ENCODE data around the gene EBPL.

The EBPL gene

DNA sequence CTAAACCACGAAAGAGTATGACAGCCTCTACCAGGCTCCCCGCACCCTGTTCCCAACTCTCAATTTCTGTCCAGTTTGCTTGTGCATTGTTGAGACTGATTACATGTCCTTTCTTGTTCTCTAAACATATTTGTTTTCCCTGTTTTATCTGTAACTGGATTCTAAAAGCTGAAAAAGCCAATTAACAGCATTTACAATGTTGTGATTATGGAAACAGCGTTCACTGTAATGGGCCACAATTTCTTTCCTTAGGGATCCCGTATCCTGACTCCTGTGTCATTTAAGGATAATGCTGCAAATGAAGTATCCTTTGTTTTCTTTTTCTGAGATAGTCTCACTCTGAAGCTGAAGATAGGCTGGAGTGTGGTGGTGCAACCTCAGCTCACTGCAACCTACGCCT is 20.5 kb downstream of the EBPL start:
- DNase-seq = no peak

DNA sequence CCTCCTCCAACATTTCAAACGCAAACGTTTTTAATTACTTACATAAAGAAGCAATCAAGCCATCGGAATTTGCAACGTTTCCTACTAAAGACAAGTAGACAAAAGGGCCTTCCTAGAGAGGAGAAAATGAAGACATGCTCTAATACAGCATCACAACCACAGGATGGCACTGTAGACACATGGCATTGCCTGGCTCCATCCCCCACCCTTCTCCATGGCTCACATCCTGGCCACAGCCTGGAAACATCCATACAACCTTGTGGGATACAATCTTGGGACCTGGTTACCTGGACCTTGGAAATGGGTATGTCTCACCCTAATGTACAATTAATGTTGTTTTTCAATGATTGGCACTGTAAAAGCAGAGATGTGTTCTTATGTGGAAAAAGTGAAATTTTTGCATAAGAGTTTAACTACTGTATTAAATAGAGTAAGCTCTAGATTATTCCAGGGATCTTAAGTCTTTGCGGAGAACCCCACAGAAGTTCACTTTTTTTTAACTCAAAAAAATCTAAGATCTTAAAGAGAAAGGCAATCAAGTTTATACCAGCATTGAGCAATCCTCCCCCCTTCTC is 21.5 kb downstream of the EBPL start:
- DNase-seq = peak in 1 of 2 experiments; percentile 14

DNA sequence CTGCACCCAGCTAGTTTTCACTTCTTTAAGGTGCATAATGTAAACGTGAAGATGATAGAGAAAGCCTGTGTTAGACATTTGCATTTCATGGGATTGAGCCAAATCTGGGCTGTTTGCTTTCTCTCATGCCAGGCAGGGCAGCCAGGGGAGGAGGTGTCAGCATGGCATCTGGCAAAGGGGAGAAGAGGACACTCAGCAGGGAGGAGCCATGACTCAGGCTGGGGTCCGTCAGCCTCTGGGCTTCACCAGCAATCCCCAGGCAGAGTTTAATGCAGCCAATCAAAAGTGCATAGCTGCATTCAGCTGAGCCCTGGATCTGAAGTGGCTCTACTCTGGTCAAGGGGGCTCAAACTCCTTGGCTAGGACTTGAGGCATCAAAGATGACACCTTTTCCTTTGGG is 23.5 kb downstream of the EBPL start:
- no peak for DNase-seq

DNA sequence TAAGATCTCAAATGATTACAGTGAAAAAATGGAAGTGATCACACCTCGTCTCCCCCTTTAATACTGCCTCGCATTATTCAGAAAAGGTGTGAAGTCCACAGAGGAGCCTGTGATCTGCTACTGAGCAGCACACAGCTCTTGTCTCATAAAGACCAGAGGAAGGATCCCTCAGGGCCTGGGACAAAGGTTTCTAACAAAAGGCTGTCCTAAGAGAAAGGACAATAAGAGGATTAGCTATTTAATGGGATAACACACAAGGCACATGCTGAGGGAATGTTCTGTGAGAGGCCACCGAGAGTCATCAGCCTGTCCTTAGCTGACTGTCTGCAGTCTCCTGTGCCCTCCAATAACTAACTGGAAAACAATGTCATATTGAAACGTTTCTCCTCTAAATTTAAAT is 26.7 kb downstream of the EBPL start:
- DNase-seq = no peak

DNA sequence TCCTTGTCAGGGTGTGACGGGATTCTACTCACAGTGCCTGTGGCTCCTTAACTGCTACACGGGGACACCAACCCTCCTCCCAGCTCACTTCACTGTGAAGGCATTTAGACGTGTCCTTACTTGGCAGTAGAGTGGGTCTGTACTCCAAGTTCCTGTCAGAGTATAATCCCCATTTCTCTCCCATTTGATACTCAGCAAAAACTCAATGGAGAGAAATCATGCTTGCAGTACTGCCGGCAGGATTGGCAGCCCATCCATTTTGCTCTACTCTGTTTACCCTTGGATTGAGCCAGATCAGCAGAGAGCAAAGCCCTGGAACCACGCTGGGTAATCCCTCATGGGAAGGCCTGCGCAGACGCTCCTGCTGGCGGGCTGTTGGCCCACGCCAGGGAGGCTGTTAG is 34.0 kb downstream of the EBPL start:
- no peak for DNase-seq

DNA sequence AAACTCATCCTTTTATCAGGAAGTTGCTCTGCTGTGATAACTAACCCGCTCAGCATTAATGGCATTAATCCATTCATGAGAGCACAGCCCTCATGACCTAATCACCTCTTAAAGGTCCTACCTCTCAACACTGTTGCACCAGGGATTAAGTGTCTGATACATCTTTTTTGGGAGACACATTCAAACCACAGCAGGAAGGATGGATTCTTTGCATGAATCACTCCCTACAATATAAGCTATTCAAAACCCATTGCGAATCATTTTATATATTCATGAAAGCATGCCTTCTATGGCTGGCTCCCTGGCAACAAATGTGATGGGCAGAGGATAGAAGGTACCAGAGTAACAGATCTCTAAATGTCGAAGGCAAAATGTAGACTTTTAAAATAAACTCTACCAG is 35.4 kb downstream of the EBPL start:
- no peak for DNase-seq

DNA sequence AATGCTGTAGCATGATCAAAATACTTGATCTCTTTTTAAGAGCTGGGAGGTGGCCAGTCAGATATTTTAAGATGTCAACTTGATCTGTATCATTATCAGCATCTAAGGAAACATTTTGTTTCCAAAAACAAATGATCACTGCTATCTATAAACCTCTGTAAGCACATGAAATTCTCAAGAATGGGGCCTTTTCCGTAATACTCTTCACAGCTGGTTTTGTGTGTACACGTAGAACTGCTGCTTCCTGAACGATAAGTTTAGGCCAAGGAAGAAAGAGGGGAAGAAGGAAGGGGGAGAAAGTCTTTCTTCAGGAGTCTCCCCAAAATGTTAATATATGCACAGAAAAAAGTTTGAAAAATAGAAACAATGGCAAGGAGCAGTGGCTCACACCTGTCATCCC is 37.3 kb downstream of the EBPL start:
- no peak for DNase-seq

DNA sequence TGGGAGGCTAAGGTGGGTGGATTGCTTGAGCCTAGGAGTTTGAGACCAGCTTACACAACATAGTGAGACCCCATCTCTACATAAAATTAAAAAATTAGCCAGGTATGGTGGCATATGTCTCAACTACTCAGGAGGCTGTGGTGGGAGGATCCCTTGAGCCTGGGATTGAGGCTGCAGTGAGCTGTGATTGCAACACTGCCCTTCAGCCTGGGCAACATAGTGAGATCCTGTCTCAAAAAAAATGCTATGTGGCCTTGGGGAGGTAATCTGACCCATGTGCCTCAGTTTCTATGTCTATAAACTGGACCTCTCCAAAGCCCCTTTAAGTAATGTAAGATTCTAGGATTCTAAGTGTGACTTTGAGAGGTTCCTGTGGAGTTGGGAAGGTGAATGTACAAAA is 37.8 kb downstream of the EBPL start:
- DNase-seq = no peak

DNA sequence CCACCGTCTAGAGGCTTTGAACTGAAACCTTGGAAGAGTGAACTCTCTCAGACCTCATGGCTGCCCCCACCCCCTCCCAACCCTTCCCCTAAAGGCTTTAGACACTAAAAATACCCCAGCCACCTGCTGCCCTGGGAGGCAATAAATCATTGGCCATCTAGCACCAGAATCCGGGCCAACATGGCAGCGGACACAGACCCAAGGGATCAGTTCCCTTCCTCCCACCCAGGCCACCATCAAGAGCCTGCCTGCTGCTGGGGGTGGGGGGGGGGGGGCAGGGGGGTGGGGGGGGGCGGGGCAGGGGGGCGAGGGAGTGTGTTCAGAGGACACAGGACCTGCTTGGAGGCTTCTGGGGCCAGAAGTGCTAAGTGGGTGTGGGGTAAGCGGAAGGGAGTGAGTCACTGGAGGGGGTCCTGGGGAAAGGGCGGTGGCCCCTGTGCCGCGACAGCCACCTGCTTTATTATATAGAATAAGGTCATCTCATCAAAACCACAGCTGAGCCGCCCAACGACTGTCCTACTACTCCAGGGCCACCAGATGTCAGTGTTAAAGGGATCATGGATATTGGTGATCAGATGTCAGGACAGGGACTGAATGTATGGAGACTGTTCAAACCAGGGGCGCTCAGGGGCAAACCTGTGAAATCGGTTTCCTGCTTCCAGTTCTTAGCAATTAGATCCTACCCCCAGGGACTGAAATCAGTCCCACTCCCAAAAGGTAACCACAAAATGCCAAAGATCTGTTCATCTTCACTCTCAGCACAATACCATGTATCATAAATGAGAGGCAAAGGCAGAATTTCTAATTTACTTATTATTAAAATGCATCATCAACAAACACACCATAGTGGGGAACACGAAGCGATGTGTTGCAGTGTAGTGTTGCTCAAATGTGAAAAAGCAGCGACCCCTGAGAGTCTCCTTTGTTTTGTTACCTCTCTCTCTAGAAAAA is 38.7 kb downstream of the EBPL start:
- DNase-seq = no peak

DNA sequence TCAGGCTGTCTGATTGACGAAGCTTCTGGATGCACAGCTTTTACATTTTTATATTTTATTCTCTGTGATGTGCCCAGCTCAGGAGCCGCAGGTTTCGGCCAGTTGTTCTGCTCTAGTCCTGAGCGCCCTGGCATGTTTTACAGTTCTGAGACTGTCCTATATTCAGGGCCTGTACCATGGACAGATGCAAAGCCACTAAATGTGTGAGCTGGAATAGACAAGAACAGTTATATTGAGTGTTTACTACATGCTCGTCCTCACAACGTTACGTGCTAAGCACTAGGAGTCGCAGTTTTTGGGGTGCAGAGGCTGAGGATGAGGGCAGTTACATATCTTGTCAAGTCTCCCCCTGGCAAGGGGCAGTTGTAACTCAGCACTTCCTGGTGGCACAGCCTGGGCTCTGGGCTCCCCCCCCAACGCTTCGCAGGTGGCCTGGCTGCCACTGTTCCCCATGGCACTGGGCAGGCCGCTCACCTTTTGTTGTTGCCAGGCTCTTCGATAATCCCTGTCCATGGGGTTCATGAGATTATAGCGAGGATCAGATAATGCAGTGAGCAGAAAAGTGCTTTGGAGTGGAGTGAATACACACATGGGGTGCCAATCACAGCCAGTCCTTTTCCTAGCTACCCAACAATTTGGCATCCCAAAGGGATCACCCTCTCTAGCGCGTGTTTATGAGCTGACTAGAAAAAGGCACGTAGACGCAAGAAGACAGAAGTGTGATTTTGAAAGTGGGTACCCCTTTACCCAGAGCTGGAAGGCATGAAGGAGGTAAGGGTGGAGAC is 39.5 kb downstream of the EBPL start:
- DNase-seq = no peak

DNA sequence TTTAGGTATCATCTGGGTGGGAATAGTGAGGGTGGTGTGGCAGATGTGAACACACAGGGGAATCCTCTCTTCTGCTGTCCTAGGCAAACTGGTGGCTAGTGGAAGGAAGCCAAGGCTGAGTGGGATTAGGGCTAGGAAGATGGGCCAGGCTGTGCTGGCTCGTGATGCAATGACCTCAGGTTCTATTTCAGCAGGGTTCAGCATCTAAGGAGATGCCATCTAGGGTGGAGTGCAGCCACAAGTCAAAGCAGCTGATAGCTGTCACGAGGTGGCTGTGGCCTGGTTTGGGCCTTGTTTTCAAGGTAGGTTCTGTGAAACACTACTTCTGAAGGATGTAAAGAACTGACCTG is 41.3 kb downstream of the EBPL start:
- no peak for DNase-seq

DNA sequence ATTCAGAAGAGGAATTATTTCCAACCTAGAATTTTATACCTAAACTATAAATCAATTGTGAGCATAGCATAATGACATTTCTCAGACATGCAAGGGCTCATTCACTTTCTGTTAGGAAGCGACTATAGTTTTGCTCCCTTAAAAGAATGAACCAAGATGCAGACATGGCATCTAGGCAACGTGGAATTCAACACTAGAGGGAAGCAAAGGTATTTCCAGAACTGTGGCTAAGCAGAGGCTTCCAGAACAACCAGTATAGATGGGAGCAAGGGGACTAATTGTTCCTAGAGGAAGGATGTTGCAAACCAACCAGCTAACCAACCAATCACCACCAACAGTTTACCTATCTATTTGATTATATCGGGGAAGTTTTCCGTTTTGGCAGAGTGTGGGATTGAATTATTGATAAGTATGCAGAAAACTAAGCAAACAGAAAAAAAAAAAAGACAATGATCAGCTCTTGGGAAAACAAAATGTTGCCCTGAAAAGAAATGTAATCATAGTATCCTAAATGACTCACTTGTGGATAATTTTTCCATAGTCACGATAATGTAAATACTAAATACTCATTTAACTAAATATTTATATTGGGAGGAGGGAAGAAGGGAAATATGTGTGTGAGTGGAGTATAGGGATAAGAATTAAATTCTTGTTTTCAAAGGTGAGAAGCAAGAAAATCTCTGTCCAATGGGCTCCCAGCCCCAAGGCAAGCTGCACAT is 41.9 kb downstream of the EBPL start:
- DNase-seq = no peak

DNA sequence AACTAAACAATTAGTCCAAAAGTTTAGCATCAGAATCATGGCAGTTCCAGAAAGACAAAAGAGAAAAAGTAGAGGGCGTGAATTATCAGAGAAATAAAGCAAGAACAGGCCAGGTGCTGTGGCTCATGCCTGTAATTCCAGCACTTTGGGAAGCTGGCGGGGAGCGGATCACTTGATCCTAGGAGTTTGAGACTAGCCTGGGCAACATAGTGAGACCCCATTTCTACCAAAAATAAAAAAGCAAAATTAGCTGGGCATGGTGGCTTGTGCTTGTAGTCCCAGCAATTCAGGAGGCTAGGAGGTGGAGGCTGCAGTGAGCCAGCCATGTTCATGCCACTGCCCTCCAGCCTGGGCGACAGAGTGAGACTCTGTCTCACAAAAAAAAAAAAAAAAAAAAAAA is 44.6 kb downstream of the EBPL start:
- no peak for DNase-seq

DNA sequence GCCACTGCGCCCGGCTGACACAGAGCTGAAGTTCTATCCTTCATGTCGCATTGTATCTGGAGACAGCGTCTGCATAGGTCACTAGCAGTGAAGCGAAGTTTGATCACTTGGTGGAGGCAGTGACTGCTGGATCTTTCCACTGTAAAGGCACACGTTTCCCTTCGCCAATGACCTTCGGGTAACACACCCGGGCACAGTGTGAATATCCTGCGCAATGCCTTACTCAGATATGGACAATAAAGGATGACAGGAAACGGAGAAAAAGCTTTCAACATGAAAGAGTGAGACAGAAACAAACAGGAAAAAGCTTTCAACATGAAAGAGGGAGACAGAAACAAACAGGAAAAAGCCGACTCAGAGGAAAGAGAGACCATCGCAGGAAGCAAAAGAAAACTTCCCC is 45.8 kb downstream of the EBPL start:
- no peak for DNase-seq

DNA sequence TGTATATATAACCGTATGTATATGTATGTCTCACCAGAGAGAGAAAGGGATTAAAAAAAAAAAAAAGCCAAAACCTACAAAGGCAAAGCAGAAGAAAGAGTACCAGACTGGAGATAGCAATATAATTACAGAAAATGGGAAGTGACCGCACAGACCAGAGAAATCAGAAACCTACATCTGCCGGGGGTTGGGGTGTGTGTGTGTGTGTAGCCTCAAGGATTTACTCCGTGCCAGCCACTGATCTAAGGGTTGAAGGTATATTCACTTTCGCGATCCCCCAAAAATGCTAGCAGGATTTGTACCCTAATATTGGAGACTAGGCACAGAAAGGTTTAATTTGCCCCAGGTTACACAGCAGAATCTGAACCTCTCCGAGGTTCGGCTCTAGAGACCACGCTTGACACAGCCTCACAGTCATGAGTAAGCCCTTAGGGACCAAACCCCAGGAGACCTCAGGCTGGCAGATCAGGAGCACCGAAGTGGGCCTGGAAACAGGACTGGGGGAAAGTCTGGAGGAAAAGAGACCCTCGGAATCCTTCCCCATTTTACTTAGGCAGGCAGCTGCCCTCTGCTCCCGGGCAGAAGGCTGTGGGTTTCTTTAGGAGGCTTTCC is 48.1 kb downstream of the EBPL start:
- no peak for DNase-seq

DNA sequence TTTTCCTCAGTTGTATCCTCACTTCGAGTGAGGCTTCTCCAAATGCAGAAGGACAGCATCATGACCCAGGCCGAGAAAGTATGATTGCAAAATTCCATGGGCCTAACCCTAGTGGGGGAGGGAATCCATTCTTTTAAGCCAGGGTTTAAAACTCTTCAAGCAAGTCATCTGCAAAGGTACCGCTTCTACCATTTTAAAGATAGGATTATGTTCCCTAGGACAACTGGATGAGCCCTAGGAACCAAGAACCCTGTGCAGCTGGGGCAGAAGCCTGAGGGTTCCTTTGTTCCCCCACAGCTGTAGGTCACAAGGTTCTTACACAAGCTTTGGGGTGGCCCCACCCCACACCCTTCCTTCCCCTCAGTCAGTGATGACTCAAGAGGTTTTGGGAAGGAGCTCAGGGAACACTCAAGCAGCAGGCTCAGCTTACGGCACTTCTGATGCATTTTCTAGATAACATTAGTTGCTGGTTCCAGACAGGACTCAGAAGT is 49.4 kb downstream of the EBPL start:
- DNase-seq = no peak

DNA sequence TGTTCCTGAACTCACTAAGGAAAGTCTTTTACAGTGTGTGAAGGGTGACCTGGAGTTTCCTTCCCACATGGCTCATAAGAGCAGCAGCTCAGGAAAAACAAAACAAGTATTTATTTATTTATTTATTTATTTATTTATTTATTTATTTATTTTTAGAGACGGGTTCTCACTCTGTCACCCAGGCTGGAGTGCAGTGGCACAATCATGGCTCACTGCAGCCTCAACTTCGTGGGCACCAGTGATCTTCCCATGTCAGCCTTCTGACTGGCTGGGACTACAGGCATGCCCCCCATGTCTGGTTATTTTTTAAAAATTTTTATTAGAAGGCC is 52.6 kb downstream of the EBPL start:
- DNase-seq = no peak

DNA sequence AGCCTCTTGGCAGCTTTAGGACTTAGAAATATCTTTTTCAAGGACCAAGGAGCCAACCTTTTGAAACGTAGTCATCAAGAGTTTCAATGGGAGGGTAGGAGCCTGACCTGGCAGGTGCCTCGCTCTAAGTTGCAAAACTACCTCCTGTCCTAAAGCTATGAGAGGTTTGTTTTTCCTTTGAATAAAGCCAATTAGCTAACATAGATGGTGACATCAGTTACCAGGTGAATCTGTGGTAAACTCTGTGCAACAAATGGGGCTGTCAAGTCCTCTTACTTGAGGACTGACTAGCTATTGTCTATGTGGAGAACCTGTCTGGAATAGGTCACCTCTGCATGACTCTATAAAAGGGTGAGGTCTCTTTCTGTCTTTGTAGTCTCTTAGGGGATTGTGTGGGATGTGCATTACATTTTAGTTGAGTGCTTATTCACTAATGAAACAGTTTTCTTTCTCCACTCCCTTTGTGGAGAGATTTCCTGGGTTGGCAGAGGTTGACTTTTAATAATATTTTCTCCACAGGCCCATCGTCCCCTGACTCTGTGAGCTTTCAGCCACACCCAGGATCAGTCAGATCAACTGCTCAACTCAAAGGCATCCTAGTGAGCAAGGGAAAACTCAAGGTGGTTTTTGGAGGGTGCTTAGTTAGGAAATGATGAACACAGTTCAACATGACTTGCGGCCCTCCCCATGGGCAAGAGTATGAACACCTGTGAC is 53.1 kb downstream of the EBPL start:
- DNase-seq = no peak

DNA sequence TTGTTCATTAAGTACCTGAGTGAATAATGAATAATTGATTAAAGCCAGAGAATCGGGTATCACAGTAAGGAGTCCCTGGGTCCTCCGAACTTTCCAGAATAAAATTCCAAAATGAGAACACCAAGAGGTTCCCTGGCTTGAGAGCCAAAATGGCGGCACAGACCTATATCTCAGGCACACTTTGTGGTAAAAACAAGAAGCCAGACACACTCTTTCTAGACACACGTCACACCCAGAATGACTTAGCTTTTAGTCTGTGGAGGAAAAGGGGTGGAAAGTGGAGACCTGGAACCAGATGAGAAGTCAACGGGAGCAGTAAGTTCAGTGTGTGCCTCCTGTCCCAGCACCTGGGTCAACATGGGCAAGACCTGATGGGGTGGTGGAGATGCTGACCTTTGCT is 54.6 kb downstream of the EBPL start:
- DNase-seq = no peak

DNA sequence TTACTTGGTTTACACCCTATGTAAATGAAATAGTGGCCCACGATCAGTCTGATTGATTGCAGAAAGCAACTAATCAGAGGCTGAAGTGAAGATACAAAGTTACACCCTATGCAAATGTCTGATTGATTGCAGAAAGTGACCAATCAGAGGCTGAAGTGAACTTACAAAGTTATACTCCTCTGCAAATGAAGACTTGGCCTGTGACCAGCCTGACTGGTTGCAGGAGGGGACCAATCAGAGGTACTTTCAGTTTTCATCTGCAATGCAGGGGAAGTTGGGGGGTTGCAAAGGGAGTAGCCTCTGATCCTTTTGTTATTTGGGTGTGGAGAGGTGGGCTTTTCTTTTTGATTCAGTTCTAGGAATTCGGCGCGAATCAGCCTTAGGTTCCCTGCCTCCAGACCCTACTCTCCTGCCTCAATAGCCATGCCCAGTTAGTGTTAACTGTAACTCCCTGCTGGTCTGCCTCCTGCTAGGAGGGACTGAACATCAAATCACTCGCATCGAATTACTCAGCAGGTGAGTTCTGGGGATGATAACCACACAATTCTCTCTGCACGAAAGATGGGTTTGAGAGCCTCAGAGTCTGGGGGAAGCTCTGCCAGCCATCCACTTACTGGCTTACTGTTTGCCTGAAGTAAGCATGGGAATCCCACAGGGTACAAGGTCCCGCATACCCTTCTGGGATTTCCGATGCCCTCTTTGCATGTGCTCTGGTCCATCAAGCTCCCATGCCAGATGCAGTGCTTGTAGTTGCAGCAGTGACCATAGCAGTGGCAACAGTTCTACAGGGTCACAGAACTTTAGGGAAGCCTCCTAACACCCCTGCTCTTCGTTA is 55.5 kb downstream of the EBPL start:
- DNase-seq = no peak

DNA sequence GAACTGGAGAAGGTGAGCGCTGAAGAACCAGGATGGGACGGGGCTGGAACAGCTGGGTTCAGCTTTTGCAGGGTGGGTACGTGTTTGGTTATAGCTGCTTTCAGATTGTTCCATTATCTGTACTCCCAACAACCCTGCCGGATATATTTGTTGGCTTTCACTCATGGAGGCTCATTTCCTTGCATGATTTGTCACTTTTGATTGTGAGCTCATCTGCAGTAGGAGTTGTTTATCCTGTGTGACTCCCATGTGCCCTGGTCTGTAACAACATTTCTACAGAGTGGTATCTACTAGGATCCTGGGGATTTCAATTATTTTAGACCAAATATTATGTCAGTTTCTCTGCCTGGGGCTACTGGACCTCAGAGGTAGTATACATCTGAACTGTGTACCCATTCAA is 57.6 kb downstream of the EBPL start:
- no peak for DNase-seq
